Osteoblast (primary cell): ENCODE data around the gene EVC2. TPM values are rescaled to one million over a fixed set of nuclear protein-coding genes. Genes with fewer than 3 reads are reported as not detected.

ENCODE experiments used
- DNase-seq: peaks from one replicate; pipeline ENCODE4 v3.0.0; 2011; ENCODE audit warnings: low spot score, mixed read lengths; ENCODE audit not compliant: insufficient read length; ENCODE audit errors: missing footprints
- H2AFZ ChIP-seq: 2 replicates; pipeline ENCODE4 v1.6.0; 2011; ENCODE audit warnings: mild to moderate bottlenecking, low read length
- H3K27ac ChIP-seq: 2 replicates; pipeline ENCODE4 v1.5.1; 2011; ENCODE audit warnings: mild to moderate bottlenecking, low read depth, low read length, moderate library complexity
- H3K27me3 ChIP-seq: 2 replicates; pipeline ENCODE4 v1.6.0; 2012; ENCODE audit warnings: mild to moderate bottlenecking, control low read depth, inconsistent platforms, low read length, moderate library complexity; ENCODE audit not compliant: insufficient read depth
- H3K36me3 ChIP-seq: 2 replicates; pipeline ENCODE4 v1.5.1; 2011; ENCODE audit warnings: mild to moderate bottlenecking, low read length, control low read depth, moderate library complexity; ENCODE audit not compliant: insufficient read depth
- H3K4me1 ChIP-seq: 2 replicates; pipeline ENCODE4 v1.5.1; 2011; ENCODE audit warnings: mild to moderate bottlenecking, low read length, control low read depth, moderate library complexity; ENCODE audit not compliant: insufficient read depth
- H3K4me2 ChIP-seq: 2 replicates; pipeline ENCODE4 v1.6.0; 2011; ENCODE audit warnings: mild to moderate bottlenecking, low read length; ENCODE audit not compliant: insufficient read depth
- H3K4me3 ChIP-seq: fragments of 200-600 bp; sonication (generic); 3 replicates; pipeline ENCODE4 v1.5.1; 2012; ENCODE audit warnings: mild to moderate bottlenecking, low read length, inconsistent platforms; ENCODE audit not compliant: insufficient read depth
- H3K79me2 ChIP-seq: 2 replicates; pipeline ENCODE4 v1.6.0; 2012; ENCODE audit warnings: mild to moderate bottlenecking, low read length, control low read depth, inconsistent platforms; ENCODE audit not compliant: insufficient read depth
- H3K9me3 ChIP-seq: 2 replicates; pipeline ENCODE4 v1.5.1; 2011; ENCODE audit warnings: low read depth, low read length, control low read depth
- H4K20me1 ChIP-seq: 2 replicates; pipeline ENCODE4 v1.6.0; 2012; ENCODE audit warnings: mild to moderate bottlenecking, low read length, control low read depth; ENCODE audit not compliant: insufficient read depth
- CTCF ChIP-seq: IDR thresholded peaks from 2 replicates; pipeline ENCODE4 v1.5.1; 2011; ENCODE audit warnings: mild to moderate bottlenecking, low read depth, low read length, moderate library complexity; ENCODE audit errors: extremely low read depth
- total RNA-seq: library from RNA; depleted of rRNA; stranded (reverse); fragments of >200 nt; gene quantifications from 2 replicates; pipeline ENCODE4 v1.2.3, GENCODE V29; 2012

EVC2 gene
- total RNA-seq, 1 donor, result 19.2 TPM

- Histone ChIP-seq H4K20me1 (no peaks in the 10 kb centered on the region), H3K27ac (no peak overlapping the region)
- TF ChIP-seq CTCF, result no peak
These were observed 154.0 kb downstream of the EVC2 start for GRCh38 chr4:5554376-5554775.

GRCh38 chr4:5553801-5554200 is 154.6 kb downstream of the EVC2 start:
- no peaks in the 10 kb centered on the region for H3K79me2 ChIP-seq
- no peak for TF ChIP-seq CTCF

More at GRCh38 chr4:5554376-5554775, 154.0 kb downstream of the EVC2 start:
- Histone ChIP-seq H3K27me3 (no peaks in the 10 kb centered on the region), H3K79me2 (no peaks in the 10 kb centered on the region), H3K4me3 (no peak overlapping the region), H3K4me2 (no peak overlapping the region), H3K9me3 (no peaks in the 10 kb centered on the region), H3K36me3 (no peaks in the 10 kb centered on the region), H2AFZ (no peak overlapping the region), H3K4me1 (no peaks in the 10 kb centered on the region)
- no peak for DNase-seq

GRCh38 chr4:5552451-5552850 is 155.9 kb downstream of the EVC2 start:
- Histone ChIP-seq H3K4me3 (no peak overlapping the region), H3K4me1 (no peaks in the 10 kb centered on the region), H3K36me3 (no peaks in the 10 kb centered on the region), H3K27me3 (no peaks in the 10 kb centered on the region), H3K79me2 (no peaks in the 10 kb centered on the region), H4K20me1 (no peaks in the 10 kb centered on the region), H3K4me2 (no peak overlapping the region), H3K9me3 (no peaks in the 10 kb centered on the region), H2AFZ (no peak overlapping the region), H3K27ac (no peak overlapping the region)
- no peak for DNase-seq
- TF ChIP-seq CTCF, result no peak

More at GRCh38 chr4:5553801-5554200, 154.6 kb downstream of the EVC2 start:
- Histone ChIP-seq H3K27me3 (no peaks in the 10 kb centered on the region), H3K9me3 (no peaks in the 10 kb centered on the region), H3K4me3 (no peak overlapping the region), H3K4me1 (no peaks in the 10 kb centered on the region), H3K4me2 (no peak overlapping the region), H2AFZ (no peak overlapping the region), H3K36me3 (no peaks in the 10 kb centered on the region), H3K27ac (no peak overlapping the region), H4K20me1 (no peaks in the 10 kb centered on the region)
- DNase-seq, result no peak

- Histone ChIP-seq H3K9me3 (no peaks in the 10 kb centered on the region), H2AFZ (no peak overlapping the region), H3K36me3 (no peaks in the 10 kb centered on the region), H3K4me3 (no peak overlapping the region), H4K20me1 (no peaks in the 10 kb centered on the region), H3K4me2 (no peak overlapping the region), H3K79me2 (no peaks in the 10 kb centered on the region), H3K27me3 (no peaks in the 10 kb centered on the region), H3K27ac (no peak overlapping the region), H3K4me1 (no peaks in the 10 kb centered on the region)
- DNase-seq, result no peak
- no peak for TF ChIP-seq CTCF
These were observed 160.6 kb downstream of the EVC2 start for GRCh38 chr4:5547651-5548249.
